Activated CD4-positive, alpha-beta T cell treated with anti-CD3 and anti-CD28 coated beads for 36 hours (primary cell): ENCODE measurements around the gene NTSR2. TPM values are rescaled to one million over a fixed set of nuclear protein-coding genes. Genes with fewer than 3 reads are reported as not detected.

Experiments
- ATAC-seq: fragments of 200-7000 bp; cut with Tn5 transposase; one replicate; pipeline ENCODE4 v1.10.0; 2021; ENCODE audit warnings: mild to moderate bottlenecking, moderate library complexity
- CTCF ChIA-PET: fragments of 350-600 bp; sonication (Branson Sonifier 250); formaldehyde crosslinking; loops from one replicate; lab custom pipeline; 2021; ENCODE audit warnings: antibody characterized with exemption; lab: Charles Lee
- POLR2A ChIA-PET: fragments of 350-600 bp; sonication (Branson Sonifier 250); formaldehyde crosslinking; loops from one replicate; lab custom pipeline; 2021; ENCODE audit warnings: antibody characterized with exemption, inconsistent platforms; lab: Charles Lee
- DNase-seq: peaks from one replicate; pipeline ENCODE4 v3.0.0-alpha.2; 2020
- H3K27ac Mint-ChIP-seq: one replicate; pipeline ENCODE4 v1.8.0; 2021; ENCODE audit warnings: mixed read lengths
- H3K27me3 Mint-ChIP-seq: one replicate; pipeline ENCODE4 v1.8.0; 2021; ENCODE audit warnings: mixed read lengths
- H3K36me3 Mint-ChIP-seq: one replicate; pipeline ENCODE4 v1.8.0; 2021; ENCODE audit warnings: low read depth, mixed read lengths
- H3K4me1 Mint-ChIP-seq: one replicate; pipeline ENCODE4 v1.8.0; 2021; ENCODE audit warnings: mixed read lengths
- H3K4me3 Mint-ChIP-seq: one replicate; pipeline ENCODE4 v1.8.0; 2021; ENCODE audit warnings: mild to moderate bottlenecking, moderate library complexity, mixed read lengths
- H3K9me3 Mint-ChIP-seq: one replicate; pipeline ENCODE4 v1.8.0; 2021; ENCODE audit warnings: low read depth, mixed read lengths
- intact Hi-C, 2 experiments: fragments of 100-400 bp; cut with DNase I in 1 of 2; cut with micrococcal nuclease in 1 of 2; formaldehyde crosslinking; loops; one replicate each; pipeline versions ENCODE4 v1.14.2 to v1.15.1; 2022 to 2024; cut with DNase I, micrococcal nuclease
- total RNA-seq, 2 experiments: library from RNA; stranded (reverse); gene quantifications; one replicate each; pipeline ENCODE4 v1.2.3, GENCODE V29; 2021

NTSR2 gene, protein sequence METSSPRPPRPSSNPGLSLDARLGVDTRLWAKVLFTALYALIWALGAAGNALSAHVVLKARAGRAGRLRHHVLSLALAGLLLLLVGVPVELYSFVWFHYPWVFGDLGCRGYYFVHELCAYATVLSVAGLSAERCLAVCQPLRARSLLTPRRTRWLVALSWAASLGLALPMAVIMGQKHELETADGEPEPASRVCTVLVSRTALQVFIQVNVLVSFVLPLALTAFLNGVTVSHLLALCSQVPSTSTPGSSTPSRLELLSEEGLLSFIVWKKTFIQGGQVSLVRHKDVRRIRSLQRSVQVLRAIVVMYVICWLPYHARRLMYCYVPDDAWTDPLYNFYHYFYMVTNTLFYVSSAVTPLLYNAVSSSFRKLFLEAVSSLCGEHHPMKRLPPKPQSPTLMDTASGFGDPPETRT
- not detected for total RNA-seq

DNA sequence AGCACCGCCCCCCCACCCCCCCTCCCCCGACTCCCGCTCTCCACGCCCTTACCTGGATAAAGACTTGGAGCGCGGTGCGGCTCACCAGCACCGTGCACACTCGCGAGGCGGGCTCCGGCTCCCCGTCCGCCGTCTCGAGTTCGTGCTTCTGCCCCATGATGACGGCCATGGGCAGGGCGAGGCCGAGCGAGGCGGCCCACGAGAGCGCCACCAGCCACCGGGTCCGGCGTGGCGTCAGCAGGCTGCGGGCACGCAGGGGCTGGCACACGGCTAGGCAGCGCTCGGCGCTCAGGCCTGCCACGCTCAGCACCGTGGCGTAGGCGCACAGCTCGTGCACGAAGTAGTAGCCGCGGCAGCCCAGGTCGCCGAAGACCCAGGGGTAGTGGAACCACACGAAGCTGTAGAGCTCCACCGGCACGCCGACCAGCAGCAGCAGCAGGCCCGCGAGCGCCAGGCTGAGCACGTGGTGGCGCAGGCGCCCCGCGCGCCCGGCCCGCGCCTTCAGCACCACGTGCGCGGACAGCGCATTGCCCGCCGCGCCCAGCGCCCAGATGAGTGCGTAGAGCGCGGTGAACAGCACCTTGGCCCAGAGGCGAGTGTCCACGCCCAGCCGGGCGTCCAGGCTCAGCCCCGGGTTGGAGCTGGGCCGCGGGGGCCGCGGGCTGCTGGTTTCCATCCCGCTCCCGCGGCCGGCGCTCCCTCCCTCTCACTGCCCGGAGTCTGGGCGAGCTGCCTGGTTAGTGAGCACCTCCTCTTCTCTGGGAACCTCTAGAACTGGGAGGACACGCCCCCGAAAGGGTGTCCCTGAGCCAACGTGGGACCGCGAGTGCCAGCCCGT is at the start of gene NTSR2:
NTSR2 (minus strand) TSS at position 742 of the 838 bp plus-strand sequence; CDS start at position 676, 66 bp downstream.
- H3K27ac Mint-ChIP-seq: no peak within 1 kb of the TSS
- CTCF ChIA-PET: interaction anchor here (0.6 to 1.7 kb wide), 6 partner anchors 12 to 1111 kb away, joined by 3 to 7 read pairs (median 3); no protein-coding TSS in a partner anchor
- H3K27me3 Mint-ChIP-seq: peaks cover 35% of the 10 kb centered on the region
- POLR2A ChIA-PET: no interaction called here
- peak; percentile 68 for DNase-seq
- H3K4me3 Mint-ChIP-seq: no peak within 1 kb of the TSS
- peaks cover 6% of the 10 kb centered on the region for H3K4me1 Mint-ChIP-seq
- H3K9me3 Mint-ChIP-seq: no peaks in the 10 kb centered on the region
- intact Hi-C loops: no loop called here
- no peaks in the 10 kb centered on the region for H3K36me3 Mint-ChIP-seq
- ATAC-seq: peak; percentile 90

DNA sequence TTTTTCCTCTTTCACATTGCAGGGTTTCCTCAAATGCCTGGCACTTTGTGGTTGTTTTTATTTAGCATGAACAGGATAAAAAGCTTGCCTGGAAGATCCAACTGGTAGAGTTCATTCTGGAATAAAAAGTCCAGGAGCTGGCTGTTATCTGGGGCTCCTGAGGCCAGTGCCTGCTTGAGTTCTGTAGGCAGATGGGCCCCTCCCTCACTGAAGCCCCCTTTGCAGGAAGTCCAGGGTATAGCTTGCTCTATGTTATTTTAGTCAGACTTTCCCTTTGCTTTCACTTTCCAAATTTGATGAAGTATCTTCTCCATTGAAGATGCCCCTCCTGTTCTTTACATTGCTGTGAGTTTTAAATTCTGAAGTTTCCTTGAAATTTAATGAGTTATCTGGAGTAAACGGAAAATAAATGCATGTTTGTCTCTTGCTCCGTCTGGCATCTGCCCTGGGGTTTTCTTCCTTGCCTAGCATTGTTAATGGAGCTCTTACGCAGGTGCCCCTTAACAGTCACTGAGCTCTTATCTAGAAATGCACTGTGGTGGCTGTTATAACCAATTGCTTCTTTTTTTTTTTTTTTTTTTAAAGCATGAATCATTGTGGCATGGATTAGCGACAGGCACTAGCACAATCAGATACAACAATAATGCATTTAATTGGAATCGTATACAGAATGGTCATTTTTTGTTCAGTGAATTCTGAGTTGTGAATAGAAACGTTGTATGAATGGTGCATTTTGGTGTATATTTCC is 49.4 kb upstream of the NTSR2 start:
- Mint-ChIP-seq H3K27ac (no peak overlapping the region), H3K36me3 (no peaks in the 10 kb centered on the region), H3K4me3 (no peak overlapping the region), H3K27me3 (peaks cover 27% of the 10 kb centered on the region), H3K4me1 (peaks cover 2% of the 10 kb centered on the region), H3K9me3 (no peaks in the 10 kb centered on the region)
- DNase-seq (no peak), ATAC-seq (peak; percentile 68)
- CTCF ChIA-PET: interaction anchor here (0.6 to 1.4 kb wide), 6 partner anchors 9 to 650 kb away, joined by 3 to 5 read pairs (median 3); no protein-coding TSS in a partner anchor
- POLR2A ChIA-PET: no interaction called here
- intact Hi-C loops: no loop called here

DNA sequence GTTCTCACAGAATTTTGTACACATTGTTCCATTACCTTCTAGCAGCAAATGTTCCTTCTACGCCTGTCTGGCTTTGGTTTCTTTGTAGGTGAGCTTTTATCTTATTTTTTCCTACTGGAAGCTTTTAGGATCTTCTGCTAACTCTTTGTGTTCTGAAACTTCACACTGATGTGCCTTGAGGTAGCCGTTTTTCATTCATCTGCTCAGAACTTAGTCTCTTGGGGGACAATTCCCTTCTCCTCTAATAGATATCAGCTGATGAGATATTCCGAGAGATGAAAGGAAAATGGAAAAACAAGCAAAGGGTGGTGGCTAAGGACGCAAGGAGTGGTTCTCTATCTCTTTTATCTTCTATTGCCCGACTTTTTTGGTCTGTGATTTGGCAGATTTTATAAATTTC is 48.6 kb upstream of the NTSR2 start:
- intact Hi-C loops: no loop called here
- Mint-ChIP-seq H3K4me1 (peaks cover 2% of the 10 kb centered on the region), H3K4me3 (no peak overlapping the region), H3K27ac (no peak overlapping the region), H3K9me3 (no peaks in the 10 kb centered on the region), H3K27me3 (peaks cover 27% of the 10 kb centered on the region), H3K36me3 (no peaks in the 10 kb centered on the region)
- CTCF ChIA-PET: interaction anchor here (1.1 to 1.5 kb wide), 4 partner anchors 10 to 61 kb away, joined by 3 to 6 read pairs (median 4); no protein-coding TSS in a partner anchor
- POLR2A ChIA-PET: no interaction called here
- DNase-seq: no peak
- no peak for ATAC-seq

DNA sequence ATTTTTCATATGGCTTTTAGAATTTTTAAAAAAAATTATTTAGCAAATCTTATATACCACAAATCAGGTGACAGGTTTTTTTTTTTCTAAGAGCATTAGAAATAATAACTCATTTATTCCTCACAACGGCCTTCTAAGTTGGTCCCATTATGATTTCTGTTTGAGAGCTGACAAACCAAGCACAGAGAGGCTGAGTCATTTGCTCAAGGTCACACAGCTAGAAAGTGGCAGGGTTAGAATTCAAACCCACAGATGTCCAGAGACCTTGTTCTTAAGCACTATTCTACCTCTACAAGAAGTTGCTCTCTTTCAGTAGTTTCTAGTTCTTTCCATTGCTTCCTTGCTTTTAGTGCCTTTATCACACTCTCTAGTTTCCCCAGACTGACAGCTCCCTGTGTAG is 47.6 kb upstream of the NTSR2 start:
- H3K4me3 Mint-ChIP-seq: no peak overlapping the region

DNA sequence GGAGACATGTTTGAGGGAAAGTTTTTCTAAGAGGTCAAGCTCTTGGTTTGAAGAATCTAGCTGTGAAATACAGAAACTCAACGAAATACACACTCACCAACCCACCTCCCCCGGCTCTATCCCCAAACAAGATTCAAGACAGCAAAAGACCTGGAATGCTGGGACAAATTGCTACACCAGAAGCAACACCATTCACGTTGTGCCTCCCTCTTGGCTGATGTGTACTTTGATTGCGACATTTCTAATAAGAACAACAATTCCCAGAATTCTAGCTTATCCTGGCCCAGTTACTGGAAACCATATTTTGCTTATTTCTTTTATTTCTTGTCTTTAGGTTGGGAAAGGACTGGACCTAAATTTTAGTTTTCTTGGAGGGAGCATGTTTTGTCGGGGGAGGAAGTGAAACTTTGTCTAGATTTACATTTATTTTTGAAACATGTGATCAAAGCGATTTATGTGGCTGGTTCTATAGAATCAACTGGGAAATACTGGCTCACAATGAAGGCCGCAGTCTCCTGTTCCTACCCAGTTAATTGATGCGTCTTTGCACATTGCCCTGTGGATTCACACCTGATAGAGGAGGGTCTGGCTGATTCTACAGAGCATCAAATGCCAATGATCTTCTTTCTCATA is 46.8 kb upstream of the NTSR2 start:
- Mint-ChIP-seq H3K36me3 (no peaks in the 10 kb centered on the region), H3K27ac (no peak overlapping the region), H3K9me3 (no peaks in the 10 kb centered on the region), H3K4me3 (no peak overlapping the region), H3K27me3 (peaks cover 23% of the 10 kb centered on the region), H3K4me1 (peaks cover 2% of the 10 kb centered on the region)
- POLR2A ChIA-PET: no interaction called here
- no peak for ATAC-seq
- CTCF ChIA-PET: no interaction called here
- no peak for DNase-seq
- intact Hi-C loops: no loop called here

More for the DNA sequence above, 47.6 kb upstream of the NTSR2 start:
- Mint-ChIP-seq H3K27me3 (peaks cover 23% of the 10 kb centered on the region), H3K36me3 (no peaks in the 10 kb centered on the region), H3K9me3 (no peaks in the 10 kb centered on the region), H3K4me1 (peaks cover 2% of the 10 kb centered on the region), H3K27ac (no peak overlapping the region)
- intact Hi-C loops: no loop called here
- no peak for DNase-seq
- ATAC-seq: no peak
- POLR2A ChIA-PET: no interaction called here
- CTCF ChIA-PET: interaction anchor here (0.7 to 1.5 kb wide), 3 partner anchors 11 to 62 kb away, joined by 3 to 6 read pairs (median 4); no protein-coding TSS in a partner anchor

DNA sequence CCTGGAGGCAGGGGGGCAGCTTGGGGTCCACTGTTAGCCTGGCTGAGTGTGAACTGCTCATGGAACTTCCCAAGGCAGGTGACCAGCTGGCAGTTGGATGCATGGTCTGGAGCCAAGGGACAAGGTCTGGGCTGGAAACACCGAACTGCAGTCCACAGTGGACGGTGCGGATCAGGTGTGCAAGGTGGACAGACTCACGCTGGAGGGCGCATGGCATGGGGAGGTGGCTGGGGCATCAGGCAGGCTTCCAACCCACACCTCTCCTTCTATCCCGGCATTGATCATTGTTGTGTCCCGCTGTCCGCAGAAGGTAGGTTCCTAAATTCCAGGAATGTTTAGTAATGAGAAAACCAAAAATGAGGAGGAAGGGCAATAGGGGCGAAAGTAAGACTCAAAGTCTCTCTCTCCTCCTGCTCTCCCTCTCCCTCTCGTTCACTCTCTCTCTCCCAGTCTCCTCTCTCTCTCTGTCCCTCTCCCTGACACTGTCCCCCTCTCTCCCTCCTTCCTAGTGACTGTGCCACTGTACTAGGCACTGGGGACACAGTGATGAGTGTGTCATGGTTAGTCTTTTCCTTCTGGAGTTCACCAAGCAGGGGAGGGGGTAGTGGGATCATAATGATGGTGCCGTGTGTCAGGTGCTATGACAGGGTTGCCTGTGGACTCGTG is 46.1 kb upstream of the NTSR2 start:
- H3K9me3 Mint-ChIP-seq: no peaks in the 10 kb centered on the region
- CTCF ChIA-PET: no interaction called here

DNA sequence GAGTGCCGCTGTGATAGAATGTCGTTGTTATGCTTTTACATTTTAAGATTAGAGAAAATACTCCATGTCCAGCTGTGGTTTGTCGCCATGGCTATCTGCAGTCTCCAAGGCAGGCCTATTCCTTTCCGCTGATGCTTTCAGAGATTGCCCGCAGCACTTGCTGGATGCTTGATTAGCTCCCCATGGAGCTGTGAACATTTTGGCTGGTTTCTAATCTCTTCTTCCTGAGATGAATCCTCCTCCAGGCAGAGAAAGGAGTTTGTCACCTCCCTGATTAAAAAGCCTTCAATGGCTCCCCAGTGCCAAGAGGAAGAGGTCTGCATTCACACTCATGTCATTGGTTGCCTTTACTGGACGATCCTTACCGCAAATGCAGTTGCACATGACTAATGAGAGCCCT is 43.8 kb upstream of the NTSR2 start:
- peaks cover 14% of the 10 kb centered on the region for H3K27me3 Mint-ChIP-seq
- DNase-seq (no peak), ATAC-seq (no peak)
- no peaks in the 10 kb centered on the region for H3K4me1 Mint-ChIP-seq
- no peaks in the 10 kb centered on the region for H3K36me3 Mint-ChIP-seq
- intact Hi-C loops: no loop called here
- no peak overlapping the region for H3K4me3 Mint-ChIP-seq
- ChIA-PET CTCF (no interaction called here), POLR2A (no interaction called here)
- no peaks in the 10 kb centered on the region for H3K9me3 Mint-ChIP-seq
- H3K27ac Mint-ChIP-seq: no peak overlapping the region

More for the DNA sequence above, 46.1 kb upstream of the NTSR2 start:
- Mint-ChIP-seq H3K36me3 (no peaks in the 10 kb centered on the region), H3K27me3 (peaks cover 23% of the 10 kb centered on the region), H3K27ac (no peak overlapping the region), H3K4me3 (no peak overlapping the region), H3K4me1 (peaks cover 2% of the 10 kb centered on the region)
- intact Hi-C loops: no loop called here
- DNase-seq (no peak), ATAC-seq (no peak)
- POLR2A ChIA-PET: no interaction called here

DNA sequence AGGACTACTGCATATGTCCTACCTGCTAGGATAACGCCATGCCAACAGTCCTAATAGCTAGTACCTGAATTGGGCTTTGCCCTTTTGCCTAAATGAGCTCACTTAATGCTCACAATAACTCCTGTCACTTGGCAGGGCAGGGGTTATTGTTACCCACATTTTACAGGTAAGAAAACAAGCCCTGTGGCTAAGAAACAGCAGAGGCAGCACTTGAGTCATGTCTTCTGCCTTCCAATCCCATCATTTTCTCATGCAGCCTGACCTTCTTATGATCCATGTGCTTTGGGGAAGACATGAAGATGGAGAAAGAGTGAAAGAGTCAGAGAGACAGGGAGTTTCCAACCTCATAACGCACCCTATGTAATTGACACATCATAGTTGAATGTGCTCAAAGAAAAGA is 42.9 kb upstream of the NTSR2 start:
- Mint-ChIP-seq H3K27me3 (peaks cover 11% of the 10 kb centered on the region), H3K9me3 (no peaks in the 10 kb centered on the region), H3K36me3 (no peaks in the 10 kb centered on the region), H3K4me1 (no peaks in the 10 kb centered on the region), H3K27ac (no peak overlapping the region), H3K4me3 (no peak overlapping the region)
- ChIA-PET POLR2A (no interaction called here), CTCF (interaction anchor here (0.7 kb wide), 1 partner anchor 65 kb away, joined by 3 read pairs; no protein-coding TSS in a partner anchor)
- DNase-seq (no peak), ATAC-seq (no peak)
- intact Hi-C loops: no loop called here

DNA sequence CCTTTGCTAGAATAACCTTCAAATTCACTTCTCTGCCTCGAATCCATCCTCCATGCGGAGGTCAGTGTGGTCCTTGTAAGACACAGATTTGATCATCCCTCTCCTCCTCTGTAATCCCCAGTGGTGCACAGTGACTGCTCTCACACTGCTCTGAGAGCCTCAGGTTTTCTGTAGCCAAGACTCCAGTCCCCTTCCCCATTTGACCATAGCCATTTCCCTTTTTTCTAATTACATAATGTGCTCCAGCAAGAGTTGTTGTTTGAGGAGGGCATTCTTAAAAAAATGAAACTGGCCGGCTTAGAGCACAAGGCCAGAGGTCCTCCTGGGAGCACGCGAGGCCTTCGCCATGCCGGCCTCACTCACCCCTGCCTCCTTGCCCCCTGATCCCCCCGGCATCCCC is 41.8 kb upstream of the NTSR2 start:
- H3K4me1 Mint-ChIP-seq: no peaks in the 10 kb centered on the region
- no peak for ATAC-seq
- intact Hi-C loops: no loop called here
- H3K36me3 Mint-ChIP-seq: no peaks in the 10 kb centered on the region
- peaks cover 8% of the 10 kb centered on the region for H3K27me3 Mint-ChIP-seq
- POLR2A ChIA-PET: no interaction called here
- H3K27ac Mint-ChIP-seq: no peak overlapping the region
- CTCF ChIA-PET: no interaction called here
- DNase-seq: no peak
- no peak overlapping the region for H3K4me3 Mint-ChIP-seq
- H3K9me3 Mint-ChIP-seq: no peaks in the 10 kb centered on the region

DNA sequence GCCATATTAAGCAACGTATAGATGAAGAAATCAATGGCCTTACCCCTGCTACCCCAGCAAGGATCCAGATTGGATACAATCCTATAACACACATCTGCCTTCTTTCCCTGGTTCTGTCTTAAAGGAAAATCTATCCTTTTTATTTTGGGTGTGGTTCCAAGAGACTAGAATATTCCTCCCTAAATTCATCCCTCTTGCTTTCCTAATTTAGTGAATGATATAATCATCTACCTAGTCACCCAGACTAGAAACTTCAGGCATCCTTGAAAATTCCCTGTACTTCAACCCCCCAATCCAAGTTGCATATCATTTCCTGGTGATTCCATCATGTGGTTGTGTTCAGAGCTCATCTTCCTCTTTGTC is 41.3 kb upstream of the NTSR2 start:
- ATAC-seq (no peak), DNase-seq (no peak)
- Mint-ChIP-seq H3K9me3 (no peaks in the 10 kb centered on the region), H3K27ac (no peak overlapping the region), H3K27me3 (peaks cover 4% of the 10 kb centered on the region), H3K4me3 (no peak overlapping the region), H3K36me3 (no peaks in the 10 kb centered on the region), H3K4me1 (no peaks in the 10 kb centered on the region)
- POLR2A ChIA-PET: no interaction called here
- intact Hi-C loops: no loop called here
- CTCF ChIA-PET: interaction anchor here (0.7 to 1.0 kb wide), 2 partner anchors 23 to 483 kb away, joined by 3 to 4 read pairs; no protein-coding TSS in a partner anchor
